OCI-LY1 (cell line): ENCODE data around the gene RSPH9.

ENCODE experiments used
- H2AFZ ChIP-seq: fragments of 200-600 bp; sonication (generic), shearing (Covaris generic); 2 replicates; pipeline ENCODE4 v1.6.0; 2014; ENCODE audit warnings: antibody characterized with exemption, mild to moderate bottlenecking, low read length
- H3F3A ChIP-seq: fragments of 200-600 bp; sonication (generic), shearing (Covaris generic); 2 replicates; pipeline ENCODE4 v1.6.0; 2014; ENCODE audit warnings: mild to moderate bottlenecking, antibody characterized with exemption, low read length, moderate library complexity; ENCODE audit not compliant: insufficient read depth
- H3K27ac ChIP-seq: fragments of 200-600 bp; sonication (generic); 2 replicates; pipeline ENCODE4 v1.5.1; 2014; ENCODE audit warnings: low read length, mixed run types, mild to moderate bottlenecking, low read depth; ENCODE audit not compliant: poor library complexity, severe bottlenecking
- H3K27me3 ChIP-seq: fragments of 200-600 bp; sonication (generic); 2 replicates; pipeline ENCODE4 v1.6.0; 2014; ENCODE audit warnings: antibody characterized with exemption, mild to moderate bottlenecking, low read length, moderate library complexity; ENCODE audit not compliant: insufficient read depth
- H3K36me3 ChIP-seq: fragments of 200-600 bp; sonication (generic); 2 replicates; pipeline ENCODE4 v1.6.1; 2014; ENCODE audit warnings: mild to moderate bottlenecking, antibody characterized with exemption, low read length, moderate library complexity, mixed read lengths; ENCODE audit not compliant: insufficient read depth
- H3K4me1 ChIP-seq: fragments of 200-600 bp; sonication (generic); 2 replicates; pipeline ENCODE4 v1.5.1; 2014; ENCODE audit warnings: mild to moderate bottlenecking, low read length, moderate library complexity; ENCODE audit not compliant: insufficient read depth, severe bottlenecking
- H3K4me2 ChIP-seq: fragments of 200-600 bp; sonication (generic), shearing (Covaris generic); 2 replicates; pipeline ENCODE4 v1.6.1; 2014; ENCODE audit warnings: low read length
- H3K4me3 ChIP-seq: fragments of 200-600 bp; sonication (generic); 2 replicates; pipeline ENCODE4 v1.5.1; 2014; ENCODE audit warnings: low read length, low read depth, mild to moderate bottlenecking, mixed read lengths; ENCODE audit not compliant: poor library complexity, severe bottlenecking
- H3K79me2 ChIP-seq: fragments of 200-600 bp; shearing (Covaris generic); 2 replicates; pipeline ENCODE4 v1.6.1; 2016; ENCODE audit warnings: mixed run types, low read length, mixed read lengths; ENCODE audit not compliant: insufficient read depth
- H3K9ac ChIP-seq: fragments of 200-600 bp; sonication (generic), shearing (Covaris generic); 2 replicates; pipeline ENCODE4 v1.6.1; 2014; ENCODE audit warnings: mild to moderate bottlenecking, low read length, mixed read lengths
- H3K9me2 ChIP-seq: fragments of 200-600 bp; sonication (generic), shearing (Covaris generic); 2 replicates; pipeline ENCODE4 v1.6.1; 2014; ENCODE audit warnings: low read depth, mild to moderate bottlenecking, low read length, mixed read lengths
- H3K9me3 ChIP-seq: fragments of 200-600 bp; shearing (Covaris generic); 2 replicates; pipeline ENCODE4 v1.6.1; 2014; ENCODE audit warnings: low read length, mixed read lengths
- H4K20me1 ChIP-seq: fragments of 200-600 bp; sonication (generic), shearing (Covaris generic); 2 replicates; pipeline ENCODE4 v1.6.0; 2016; ENCODE audit warnings: mild to moderate bottlenecking, low read length; ENCODE audit not compliant: insufficient read depth
- CTCF ChIP-seq: fragments of 200-600 bp; sonication (generic), shearing (Covaris generic); IDR thresholded peaks from 2 replicates; pipeline ENCODE4 v1.5.1; 2017; ENCODE audit warnings: mild to moderate bottlenecking, antibody characterized with exemption, low read length, moderate library complexity, mixed read lengths
- EZH2 ChIP-seq: fragments of 200-600 bp; sonication (generic), shearing (Covaris generic); IDR thresholded peaks from 2 replicates; pipeline ENCODE4 v1.8.0; 2017; ENCODE audit warnings: borderline replicate concordance, mixed run types, mild to moderate bottlenecking, antibody characterized with exemption, low read length, moderate library complexity, mixed read lengths

RSPH9 gene, protein sequence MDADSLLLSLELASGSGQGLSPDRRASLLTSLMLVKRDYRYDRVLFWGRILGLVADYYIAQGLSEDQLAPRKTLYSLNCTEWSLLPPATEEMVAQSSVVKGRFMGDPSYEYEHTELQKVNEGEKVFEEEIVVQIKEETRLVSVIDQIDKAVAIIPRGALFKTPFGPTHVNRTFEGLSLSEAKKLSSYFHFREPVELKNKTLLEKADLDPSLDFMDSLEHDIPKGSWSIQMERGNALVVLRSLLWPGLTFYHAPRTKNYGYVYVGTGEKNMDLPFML

DNA sequence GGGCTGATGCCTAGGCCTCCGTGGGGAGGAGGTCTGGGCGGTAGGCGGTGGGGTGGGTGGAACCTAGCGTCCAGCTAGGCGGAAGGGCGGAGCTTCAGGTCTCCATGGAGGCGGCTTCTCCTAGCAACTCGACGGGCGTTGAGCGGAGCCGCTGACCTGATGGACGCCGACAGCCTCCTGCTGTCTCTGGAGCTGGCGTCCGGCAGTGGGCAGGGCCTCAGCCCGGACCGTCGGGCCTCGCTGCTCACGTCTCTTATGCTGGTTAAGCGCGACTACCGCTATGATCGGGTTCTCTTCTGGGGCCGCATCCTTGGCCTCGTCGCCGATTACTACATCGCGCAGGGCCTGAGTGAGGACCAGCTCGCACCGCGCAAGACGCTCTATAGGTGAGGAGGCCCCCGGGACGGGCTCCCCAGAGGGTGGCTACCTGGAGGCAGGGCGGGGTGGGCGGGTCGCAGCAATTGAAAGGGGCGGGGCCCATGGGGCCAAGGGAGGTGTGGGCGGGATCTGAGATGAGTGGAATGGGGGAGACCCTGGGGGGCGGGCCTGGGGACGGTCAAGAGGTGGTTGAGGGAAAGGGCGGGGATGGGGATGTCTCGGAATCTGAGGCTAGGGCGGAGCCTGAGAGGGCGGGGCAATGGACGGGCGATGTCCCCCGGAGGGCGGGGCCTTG, at the start of gene RSPH9:
Gene RSPH9 (plus strand): TSS at position 97 of the 673 bp plus-strand sequence. CDS start 63 bp downstream, at position 160.
- peaks cover 19% of the 10 kb centered on the region for H3K36me3 ChIP-seq
- H3K4me1 ChIP-seq: peaks cover 4% of the 10 kb centered on the region
- peak within 1 kb of the TSS; percentile 64 for H3K4me2 ChIP-seq
- H3K79me2 ChIP-seq: no peaks in the 10 kb centered on the region
- peak within 1 kb of the TSS; percentile 59 for H3K4me3 ChIP-seq
- H3K27ac ChIP-seq: peak within 1 kb of the TSS; percentile 11
- no peaks in the 10 kb centered on the region for H3K9me3 ChIP-seq
- no peak within 1 kb of the TSS for H2AFZ ChIP-seq
- peak within 1 kb of the TSS; percentile 45; the same call in 1 of the 2 replicates for H3K9ac ChIP-seq
- TF ChIP-seq CTCF (no peak), EZH2 (no peak)
- H4K20me1 ChIP-seq: no peaks in the 10 kb centered on the region
- no peaks in the 10 kb centered on the region for H3K27me3 ChIP-seq
- peaks cover 8% of the 10 kb centered on the region for H3F3A ChIP-seq
- no peaks in the 10 kb centered on the region for H3K9me2 ChIP-seq

GRCh38 chr6:43600595-43600994, 44.2 kb upstream of the RSPH9 start:
- no peak overlapping the region for H3K27ac ChIP-seq
- TF ChIP-seq CTCF: no peak
- no peak for TF ChIP-seq EZH2
- no peak overlapping the region for H3K9ac ChIP-seq
- H3K9me3 ChIP-seq: no peaks in the 10 kb centered on the region
- H2AFZ ChIP-seq: no peak overlapping the region
- H3K79me2 ChIP-seq: no peaks in the 10 kb centered on the region
- H3K9me2 ChIP-seq: no peaks in the 10 kb centered on the region
- H3K4me2 ChIP-seq: no peak overlapping the region
- no peaks in the 10 kb centered on the region for H3F3A ChIP-seq
- H3K36me3 ChIP-seq: peaks cover 75% of the 10 kb centered on the region
- no peaks in the 10 kb centered on the region for H3K4me1 ChIP-seq
- no peak overlapping the region for H3K4me3 ChIP-seq
- H3K27me3 ChIP-seq: no peaks in the 10 kb centered on the region
- no peaks in the 10 kb centered on the region for H4K20me1 ChIP-seq

GRCh38 chr6:43604174-43604573, 40.7 kb upstream of the RSPH9 start:
- no peak overlapping the region for H3K4me3 ChIP-seq
- H3K27ac ChIP-seq: no peak overlapping the region
- no peak overlapping the region for H3K9ac ChIP-seq
- H3K79me2 ChIP-seq: no peaks in the 10 kb centered on the region
- H3K27me3 ChIP-seq: no peaks in the 10 kb centered on the region
- H3K9me3 ChIP-seq: no peaks in the 10 kb centered on the region
- no peak overlapping the region for H2AFZ ChIP-seq
- peaks cover 84% of the 10 kb centered on the region for H3K36me3 ChIP-seq
- H3K9me2 ChIP-seq: no peaks in the 10 kb centered on the region
- no peaks in the 10 kb centered on the region for H3F3A ChIP-seq
- peaks cover 7% of the 10 kb centered on the region for H3K4me1 ChIP-seq
- no peaks in the 10 kb centered on the region for H4K20me1 ChIP-seq
- TF ChIP-seq CTCF: no peak
- no peak for TF ChIP-seq EZH2
- H3K4me2 ChIP-seq: no peak overlapping the region
